Ovary (tissue), 9 donors: ENCODE measurements around the gene TLE5. TPM values are rescaled to one million over a fixed set of nuclear protein-coding genes. Genes with fewer than 3 reads are reported as not detected.

Source experiments
- DNase-seq, 5 donors: peaks; one replicate each; pipeline ENCODE4 v3.0.0-alpha.2; 2019 to 2020
- H3K27ac ChIP-seq, 2 donors: fragments of 200-600 bp; one replicate each; pipeline versions ENCODE4 v1.5.1 to v1.8.0; 2019 to 2022
- H3K27me3 ChIP-seq: fragments of 200-600 bp; one replicate; pipeline ENCODE4 v1.8.0; 2022
- H3K36me3 ChIP-seq: fragments of 200-600 bp; sonication (generic); one replicate; pipeline ENCODE4 v1.5.1; 2019
- H3K4me1 ChIP-seq: one replicate; pipeline ENCODE4 v1.8.1; 2013; ENCODE audit warnings: mild to moderate bottlenecking, moderate library complexity; ENCODE audit not compliant: insufficient read depth
- H3K4me3 ChIP-seq: fragments of 200-600 bp; sonication (generic); one replicate; pipeline ENCODE4 v1.5.1; 2017
- H3K9me3 ChIP-seq, 2 donors: fragments of 200-600 bp in 1 of 2; sonication (generic) in 1 of 2; one replicate each; pipeline versions ENCODE4 v1.5.1 to v1.8.1; 2013 to 2019; ENCODE audit warnings: mild to moderate bottlenecking in 1 of 2, moderate library complexity in 1 of 2
- CTCF ChIP-seq, 3 donors: fragments of 450-650 bp in 2 of 3; fragments of 200-600 bp in 1 of 3; IDR thresholded peaks; one replicate each; pipeline versions ENCODE4 v1.5.1 to v1.8.0; 2016 to 2022; ENCODE audit warnings: antibody characterized with exemption in 3 of 3, mild to moderate bottlenecking in 1 of 3
- EP300 ChIP-seq: sonication (generic); formaldehyde crosslinking; IDR thresholded peaks from one replicate; pipeline ENCODE4 v1.6.1; 2017; ENCODE audit warnings: antibody characterized with exemption
- POLR2A ChIP-seq: fragments of 450-650 bp; IDR thresholded peaks from one replicate; pipeline ENCODE4 v1.6.1; 2017; ENCODE audit warnings: antibody characterized with exemption, mild to moderate bottlenecking, moderate library complexity
- WGBS, 3 donors: extraction: QIAGEN DNeasy Blood & Tissue Kit in 1 of 3; methylation state at CpG; one replicate each; pipeline versions ENCODE4 v1.1.5 to v1.1.7; 2013 to 2017; 5-methylcytosine and 5-hydroxymethylcytosine counted together
- intact Hi-C, 4 donors: fragments of 100-400 bp; cut with DNase I; formaldehyde crosslinking; loops; one replicate each; pipeline versions ENCODE4 v1.11.0 to v1.15.1; 2022 to 2023
- polyA plus RNA-seq, 2 donors: library from polyadenylated mRNA; stranded (reverse); fragments of 200-250 nt in 1 of 2; fragments of 350-450 nt in 1 of 2; fragmentation: Illumina TruSeq in 1 of 2; extraction: RNeasy Lipid Tissue Mini Kit (QIAGEN cat#74804) in 1 of 2; gene quantifications; one replicate each; pipeline ENCODE4 v1.2.3, GENCODE V29; 2013 to 2014
- total RNA-seq, 7 donors: library from RNA; depleted of rRNA in 2 of 7; stranded (reverse); fragments of >200 nt in 2 of 7; fragmentation: NEBNext Ultra II Directional in 3 of 7; extraction: Animal tissue kit (Norgen Biotek cat#: 25700) in 3 of 7; gene quantifications; one replicate each; pipeline versions ENCODE4 v1.1.0 to v1.2.4, GENCODE V29; 2016 to 2023
- donor health status: DM: no; HTN: no; CAD: no; lungs with moderate emphysema.
- donor health status: DM: no; HTN: no; CAD: no.
- donor health status: Bipolar disorder and iron deficiency.
- donor health status: DM: yes; HTN: yes; CAD: no.
- donor health status: DM: no; HTN: no; CAD: no.
- donor health status: DM: yes; HTN: yes; CAD: no.

Gene TLE5
- total and polyA plus RNA-seq, 9 donors = 241 to 670 (median 503) TPM

- DNase-seq = peak in 2 of 5 donors; percentile 49 to 62
- TF ChIP-seq POLR2A (no peak), EP300 (no peak), CTCF (IDR thresholded peaks at IDR 0.05) (no peak)
- H3K4me3 ChIP-seq = no peak overlapping the region
- H3K27me3 ChIP-seq = no peaks in the 10 kb centered on the region
- WGBS, 3 donors = 62 to 67% (median 66%) methylated on average over 11 of the region's 11 CpGs
- peaks cover 7% of the 10 kb centered on the region for H3K4me1 ChIP-seq
- no peaks in the 10 kb centered on the region for H3K9me3 ChIP-seq
- H3K27ac ChIP-seq = peak overlapping the region in 1 of 2 donors; percentile 37
- intact Hi-C loops = loop anchor here in 1 of 4 donors (5.0 kb wide), 1 partner anchor 46 kb away; no protein-coding TSS in a partner anchor
- H3K36me3 ChIP-seq = no peaks in the 10 kb centered on the region
Measured at GRCh38 chr19:3033595-3034405, 28.5 kb downstream of the TLE5 start.

- DNase-seq = no peak
- peaks cover 7% of the 10 kb centered on the region for H3K4me1 ChIP-seq
- intact Hi-C loops = loop anchor here in 1 of 4 donors (5.0 kb wide), 1 partner anchor 44 kb away; no protein-coding TSS in a partner anchor
- WGBS, 3 donors = 67 to 72% (median 68%) methylated on average over 5 of the region's 5 CpGs
- no peak overlapping the region for H3K27ac ChIP-seq
- TF ChIP-seq CTCF (IDR thresholded peaks at IDR 0.05) (no peak), EP300 (no peak), POLR2A (no peak)
- H3K9me3 ChIP-seq = no peaks in the 10 kb centered on the region
- H3K36me3 ChIP-seq = no peaks in the 10 kb centered on the region
- no peaks in the 10 kb centered on the region for H3K27me3 ChIP-seq
- no peak overlapping the region for H3K4me3 ChIP-seq
Measured at GRCh38 chr19:3031607-3031867, 30.8 kb downstream of the TLE5 start.

DNA sequence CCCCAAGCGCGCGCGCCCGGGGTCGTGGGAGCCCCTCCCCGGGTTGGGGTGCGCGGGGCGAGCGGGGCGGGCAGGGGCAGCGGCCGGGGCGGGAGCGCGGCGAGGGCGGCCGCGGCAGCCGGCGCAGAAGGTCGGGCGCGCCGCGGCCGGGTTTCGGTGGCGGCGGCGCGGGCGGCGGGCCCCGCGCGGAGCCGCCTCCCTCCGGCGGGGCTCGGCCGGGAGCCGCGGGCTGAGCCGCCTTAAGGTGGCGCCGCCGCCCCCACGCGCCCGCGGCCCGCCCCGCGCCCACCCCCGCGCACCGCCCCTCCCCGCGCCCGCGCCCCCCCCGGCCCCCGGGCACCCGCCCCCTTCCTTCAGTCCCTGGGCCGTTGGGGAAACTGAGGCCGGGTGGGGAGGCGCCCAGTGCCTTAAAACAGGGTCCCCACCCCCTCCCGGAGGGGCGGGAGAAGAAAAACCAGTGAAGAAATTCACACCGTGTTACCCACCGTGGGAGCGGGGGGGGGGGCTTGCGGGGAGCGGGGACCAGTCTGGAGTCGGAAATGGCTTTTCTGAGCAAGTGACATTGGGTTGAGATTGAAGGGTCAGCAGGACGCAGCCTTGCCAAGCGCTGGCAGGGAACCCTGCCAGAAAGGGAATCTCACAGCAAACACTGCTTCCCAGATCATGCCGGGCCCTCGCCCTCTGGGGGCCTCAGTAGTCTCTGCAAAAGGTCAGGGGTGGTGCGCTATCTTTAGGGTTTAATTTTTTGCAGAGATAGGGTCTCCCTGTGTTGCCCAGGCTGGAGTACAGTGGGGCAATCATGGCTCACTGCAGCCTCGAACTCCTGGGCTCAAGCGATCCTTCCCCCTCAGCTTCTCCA, 33.0 kb downstream of the TLE5 start, which contains the start of gene TLE2:
TLE2 (minus strand) TSS at position 216 of the 859 bp plus-strand sequence. CDS start 376 bp downstream, outside the sequence.
- peak within 1 kb of the TSS; percentile 51 to 53 for H3K27ac ChIP-seq
- TF ChIP-seq POLR2A (no peak), EP300 (no peak), CTCF (IDR thresholded peaks at IDR 0.05) (no peak)
- intact Hi-C loops = loop anchor here in 1 of 4 donors (5.0 kb wide), 1 partner anchor 47 kb away; no protein-coding TSS in a partner anchor
- peak in 1 of 5 donors; percentile 52 for DNase-seq
- H3K4me1 ChIP-seq = no peaks in the 10 kb centered on the region
- WGBS, 3 donors = 3 to 7% (median 3%) methylated on average over 30 to 84 of the region's 85 CpGs
- no peaks in the 10 kb centered on the region for H3K27me3 ChIP-seq
- peak within 1 kb of the TSS; percentile 76 for H3K4me3 ChIP-seq
- no peaks in the 10 kb centered on the region for H3K9me3 ChIP-seq
- H3K36me3 ChIP-seq = no peaks in the 10 kb centered on the region

DNA sequence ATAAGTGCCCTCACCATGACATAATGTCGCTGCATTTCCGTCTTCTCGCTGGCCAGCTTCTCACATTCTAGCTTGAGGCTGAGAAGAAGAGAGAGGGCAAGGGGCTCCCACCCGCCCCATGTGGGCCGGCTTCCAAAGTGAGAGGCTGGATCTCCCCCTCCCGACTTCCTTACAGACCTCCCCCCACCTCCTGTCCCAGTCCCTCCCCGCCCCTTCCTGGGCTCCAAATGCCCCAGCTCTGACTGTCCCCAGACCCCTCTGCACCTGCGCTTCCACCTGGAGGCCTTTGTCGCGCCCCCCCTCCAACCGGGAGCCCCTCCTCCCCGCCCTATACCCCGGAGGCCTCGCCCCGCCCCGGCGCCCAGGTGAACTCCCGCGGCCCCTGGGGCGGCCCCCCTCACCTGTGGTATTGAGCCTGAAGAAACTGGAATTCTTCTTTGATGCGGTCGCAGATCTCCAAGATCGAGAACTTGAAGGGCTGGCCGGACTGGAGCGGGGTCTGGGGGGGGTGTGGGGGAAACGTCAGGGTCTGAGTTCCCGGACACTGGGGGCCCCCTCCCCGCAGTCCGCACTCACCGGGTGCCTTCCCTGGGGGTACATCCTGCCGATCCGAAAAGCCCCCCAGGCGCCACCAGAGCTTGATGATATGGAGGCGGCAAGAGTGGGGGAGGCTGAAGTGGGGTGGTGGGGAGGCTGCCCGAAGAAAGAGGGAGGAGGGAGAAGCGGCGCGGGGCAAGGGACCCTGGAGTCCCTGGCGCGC, 33.8 kb downstream of the TLE5 start:
- peak overlapping the region; percentile 51 to 53 for H3K27ac ChIP-seq

More for the DNA sequence above, 33.8 kb downstream of the TLE5 start:
- no peaks in the 10 kb centered on the region for H3K9me3 ChIP-seq
- H3K4me3 ChIP-seq = peak overlapping the region; percentile 76
- intact Hi-C loops = loop anchor here in 1 of 4 donors (5.0 kb wide), 1 partner anchor 46 kb away; no protein-coding TSS in a partner anchor
- H3K36me3 ChIP-seq = no peaks in the 10 kb centered on the region
- no peaks in the 10 kb centered on the region for H3K27me3 ChIP-seq
- peak in 1 of 5 donors; percentile 53 for DNase-seq
- no peaks in the 10 kb centered on the region for H3K4me1 ChIP-seq
- TF ChIP-seq CTCF (IDR thresholded peaks at IDR 0.05) = no peak
- TF ChIP-seq EP300 = no peak
- no peak for TF ChIP-seq POLR2A
- 8 to 14% (median 13%) methylated on average over 31 to 40 of the region's 40 CpGs for WGBS, 3 donors
